ENCODE data around the gene AKAP13.
"Not testable (repeated sequence)": the region's sequence is repeated elsewhere in the genome, so short reads cannot be mapped to it uniquely, and the experiment has no call there.

Gene AKAP13, protein sequence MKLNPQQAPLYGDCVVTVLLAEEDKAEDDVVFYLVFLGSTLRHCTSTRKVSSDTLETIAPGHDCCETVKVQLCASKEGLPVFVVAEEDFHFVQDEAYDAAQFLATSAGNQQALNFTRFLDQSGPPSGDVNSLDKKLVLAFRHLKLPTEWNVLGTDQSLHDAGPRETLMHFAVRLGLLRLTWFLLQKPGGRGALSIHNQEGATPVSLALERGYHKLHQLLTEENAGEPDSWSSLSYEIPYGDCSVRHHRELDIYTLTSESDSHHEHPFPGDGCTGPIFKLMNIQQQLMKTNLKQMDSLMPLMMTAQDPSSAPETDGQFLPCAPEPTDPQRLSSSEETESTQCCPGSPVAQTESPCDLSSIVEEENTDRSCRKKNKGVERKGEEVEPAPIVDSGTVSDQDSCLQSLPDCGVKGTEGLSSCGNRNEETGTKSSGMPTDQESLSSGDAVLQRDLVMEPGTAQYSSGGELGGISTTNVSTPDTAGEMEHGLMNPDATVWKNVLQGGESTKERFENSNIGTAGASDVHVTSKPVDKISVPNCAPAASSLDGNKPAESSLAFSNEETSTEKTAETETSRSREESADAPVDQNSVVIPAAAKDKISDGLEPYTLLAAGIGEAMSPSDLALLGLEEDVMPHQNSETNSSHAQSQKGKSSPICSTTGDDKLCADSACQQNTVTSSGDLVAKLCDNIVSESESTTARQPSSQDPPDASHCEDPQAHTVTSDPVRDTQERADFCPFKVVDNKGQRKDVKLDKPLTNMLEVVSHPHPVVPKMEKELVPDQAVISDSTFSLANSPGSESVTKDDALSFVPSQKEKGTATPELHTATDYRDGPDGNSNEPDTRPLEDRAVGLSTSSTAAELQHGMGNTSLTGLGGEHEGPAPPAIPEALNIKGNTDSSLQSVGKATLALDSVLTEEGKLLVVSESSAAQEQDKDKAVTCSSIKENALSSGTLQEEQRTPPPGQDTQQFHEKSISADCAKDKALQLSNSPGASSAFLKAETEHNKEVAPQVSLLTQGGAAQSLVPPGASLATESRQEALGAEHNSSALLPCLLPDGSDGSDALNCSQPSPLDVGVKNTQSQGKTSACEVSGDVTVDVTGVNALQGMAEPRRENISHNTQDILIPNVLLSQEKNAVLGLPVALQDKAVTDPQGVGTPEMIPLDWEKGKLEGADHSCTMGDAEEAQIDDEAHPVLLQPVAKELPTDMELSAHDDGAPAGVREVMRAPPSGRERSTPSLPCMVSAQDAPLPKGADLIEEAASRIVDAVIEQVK (N-terminal part only)

DNA sequence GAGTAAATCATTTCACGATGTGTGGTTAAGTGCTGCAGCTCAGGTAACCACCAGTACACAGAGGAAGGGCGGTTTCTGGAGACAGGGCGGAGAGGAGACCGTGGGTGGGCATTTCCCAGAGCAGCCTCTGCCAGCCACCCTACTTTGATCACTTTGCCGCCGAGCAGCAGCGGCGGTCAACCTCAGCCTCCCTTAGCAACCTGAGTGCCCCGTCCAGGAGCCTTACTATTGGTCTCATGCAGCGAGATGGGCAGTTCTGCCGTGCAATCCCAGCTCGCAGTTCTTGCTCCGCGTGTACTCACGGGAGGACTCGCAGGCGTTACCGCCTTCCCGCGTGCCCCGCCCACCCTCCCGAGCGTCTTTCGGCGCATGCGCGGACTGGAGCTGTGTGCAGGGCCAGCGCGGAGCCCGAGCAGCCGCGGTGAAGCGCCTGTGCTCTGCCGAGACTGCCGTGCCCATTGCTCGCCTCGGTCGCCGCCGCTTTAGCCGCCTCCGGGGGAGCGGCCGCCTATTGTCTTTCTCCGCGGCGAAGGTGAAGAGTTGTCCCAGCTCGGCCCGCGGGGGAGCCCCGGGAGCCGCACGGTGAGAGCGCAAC is at the start of gene AKAP13:
AKAP13 (plus strand) TSS at position 387 of the 595 bp plus-strand sequence. CDS start 105,118 bp downstream, outside the sequence.
- DNase-seq (ENCODE audit: low read depth, low spot score), result peak; percentile 98

DNA sequence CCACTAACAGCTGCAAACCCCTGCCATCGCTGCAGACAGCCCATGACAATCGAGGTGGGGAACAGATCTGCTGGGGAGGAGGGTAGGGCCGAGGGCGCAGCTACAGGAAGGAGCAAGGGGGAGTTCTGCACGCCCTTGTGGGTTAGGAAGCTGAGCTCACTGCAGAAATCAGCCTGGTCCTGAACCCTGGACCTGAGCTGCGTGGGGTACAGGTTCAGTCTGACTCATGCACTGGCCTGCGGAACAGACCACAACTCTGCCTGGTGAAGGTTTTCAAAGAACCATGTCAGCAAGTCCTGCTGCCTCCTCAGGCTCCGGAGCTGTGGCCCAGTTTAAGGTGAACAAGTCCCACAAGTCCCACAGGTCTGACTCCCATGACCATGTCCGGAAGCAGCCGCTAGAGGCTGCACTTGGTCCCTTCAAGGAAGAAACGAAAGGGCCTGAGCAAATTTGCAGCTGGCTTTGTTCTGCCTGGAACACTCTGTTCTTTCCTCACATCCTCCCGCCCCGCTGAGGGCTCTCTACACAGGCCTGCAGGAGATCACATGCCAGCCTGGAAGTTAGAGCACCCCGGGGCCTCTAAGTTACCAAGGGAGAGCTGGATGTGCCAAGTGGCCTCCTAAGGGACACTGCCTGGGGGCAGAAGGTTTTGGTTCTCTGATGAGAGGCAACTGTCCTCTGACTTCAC is 49.4 kb upstream of the AKAP13 start:
- peak; percentile 94 for DNase-seq (ENCODE audit: low read depth, low spot score)

DNA sequence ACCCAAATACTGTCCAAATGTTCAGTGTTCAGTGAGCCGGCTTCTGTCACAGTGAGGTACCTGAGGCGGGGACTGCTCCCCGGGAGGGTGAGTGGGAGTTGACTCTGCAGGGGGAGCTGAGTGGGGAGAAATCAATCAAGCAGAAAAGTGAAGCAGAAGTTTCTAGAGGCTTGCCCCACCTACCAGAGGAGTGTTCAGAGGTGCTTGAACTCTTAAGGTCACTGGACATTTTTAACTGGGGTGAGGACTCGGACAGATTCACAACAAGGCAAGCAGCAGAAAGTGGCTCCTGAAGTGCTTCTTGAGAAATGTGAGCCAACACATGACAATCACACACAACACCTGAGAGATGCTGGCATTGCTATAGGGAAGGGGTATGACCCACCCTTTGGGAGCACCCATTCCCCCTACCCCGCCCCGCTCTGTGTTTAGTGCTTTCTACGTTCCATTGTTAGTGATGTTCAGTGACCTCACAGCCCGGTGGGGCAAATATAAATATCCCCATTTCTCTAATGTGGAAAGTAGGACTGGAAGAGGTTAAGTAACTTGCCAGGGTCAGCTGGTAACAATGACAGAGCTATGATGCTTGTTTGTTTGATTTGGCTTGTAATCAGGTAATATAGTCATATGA is 48.6 kb upstream of the AKAP13 start:
- DNase-seq (ENCODE audit: low read depth, low spot score), result no peak

DNA sequence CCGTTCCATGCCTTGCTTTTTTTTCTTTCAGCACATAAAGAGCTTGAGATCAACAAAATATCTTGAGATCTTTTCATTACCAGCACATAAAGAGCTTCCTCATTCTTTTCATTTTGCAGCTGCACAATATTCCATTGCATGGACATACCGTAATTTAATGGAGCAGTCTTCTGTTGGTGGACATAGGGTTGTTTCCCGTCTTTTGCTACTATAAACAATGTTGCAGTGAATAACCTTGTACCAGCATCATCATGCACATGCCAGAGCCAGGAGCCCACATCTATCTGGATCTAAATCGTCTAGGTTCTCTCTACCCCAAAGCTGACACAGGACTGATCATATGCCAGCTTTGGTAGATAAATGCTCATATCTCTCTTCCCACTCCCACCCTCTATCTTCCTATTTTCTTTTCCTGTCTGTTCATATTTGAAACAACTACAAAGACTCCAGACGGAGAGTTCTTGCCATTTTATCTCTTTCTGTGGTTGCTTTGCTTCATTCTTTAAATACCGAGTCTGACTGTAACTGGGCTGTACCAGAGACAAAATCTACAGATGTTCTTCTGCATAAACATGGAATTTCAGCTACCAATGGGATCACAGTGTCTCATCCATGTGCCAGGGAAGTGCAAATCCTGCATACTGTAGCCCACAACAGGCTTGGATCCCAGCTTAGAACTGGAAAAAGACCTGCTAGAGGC is 47.1 kb upstream of the AKAP13 start:
- no peak for DNase-seq (ENCODE audit: low read depth, low spot score)

DNA sequence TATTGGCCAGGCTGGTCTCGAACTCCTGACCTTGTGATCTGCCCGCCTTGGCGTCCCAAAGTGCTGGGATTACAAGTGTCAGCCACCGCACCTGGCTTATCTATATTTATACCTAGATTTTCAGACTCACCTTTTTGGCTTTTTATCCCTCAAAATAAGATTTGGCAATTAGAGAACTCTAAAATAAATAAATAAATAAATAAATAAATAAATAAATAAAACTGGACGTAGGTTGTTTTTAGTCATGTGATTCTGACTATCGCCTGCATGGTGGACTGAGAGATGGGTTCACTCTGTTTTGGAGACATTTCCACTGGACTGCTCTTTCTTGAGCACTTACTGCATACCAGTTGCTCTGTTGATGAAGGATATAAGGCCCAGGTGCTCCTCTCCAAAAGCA is 46.2 kb upstream of the AKAP13 start:
- DNase-seq (ENCODE audit: low read depth, low spot score), result no peak

DNA sequence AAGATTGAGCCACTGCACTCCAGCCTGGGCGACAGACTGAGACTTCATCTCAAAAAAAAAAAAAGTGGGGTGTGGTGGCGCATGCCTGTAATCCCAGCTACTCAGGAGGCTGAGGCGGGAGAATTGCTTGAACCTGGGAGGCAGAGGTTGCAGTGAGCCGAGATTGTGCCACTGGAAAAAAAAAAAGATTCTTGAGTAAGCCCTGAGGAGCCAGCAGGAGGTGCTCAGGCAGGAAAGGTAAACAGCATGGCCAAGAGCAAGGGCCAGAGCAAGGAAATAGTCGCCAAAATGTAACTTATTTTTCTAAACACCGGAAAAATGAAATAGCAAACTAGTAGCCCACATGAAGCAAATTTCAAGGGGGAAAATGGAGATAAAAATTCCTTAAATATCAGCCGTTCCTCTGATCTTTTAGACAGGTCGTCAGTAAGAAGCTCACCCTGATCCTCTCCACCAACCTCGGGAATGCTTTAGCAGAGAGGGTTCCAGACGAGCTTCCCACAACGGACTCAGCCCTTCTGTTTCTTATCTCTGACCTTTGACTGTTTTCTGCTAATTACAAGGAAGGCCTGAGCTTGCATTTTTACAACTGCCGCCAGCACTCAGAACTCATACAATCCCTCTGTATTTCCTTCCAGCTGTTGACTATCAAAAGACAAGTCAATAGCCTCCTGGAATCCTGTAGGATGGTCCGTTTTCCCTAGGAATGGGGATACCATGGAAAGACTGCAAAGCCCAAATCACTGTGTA is 45.0 kb upstream of the AKAP13 start:
- no peak for DNase-seq (ENCODE audit: low read depth, low spot score)

DNA sequence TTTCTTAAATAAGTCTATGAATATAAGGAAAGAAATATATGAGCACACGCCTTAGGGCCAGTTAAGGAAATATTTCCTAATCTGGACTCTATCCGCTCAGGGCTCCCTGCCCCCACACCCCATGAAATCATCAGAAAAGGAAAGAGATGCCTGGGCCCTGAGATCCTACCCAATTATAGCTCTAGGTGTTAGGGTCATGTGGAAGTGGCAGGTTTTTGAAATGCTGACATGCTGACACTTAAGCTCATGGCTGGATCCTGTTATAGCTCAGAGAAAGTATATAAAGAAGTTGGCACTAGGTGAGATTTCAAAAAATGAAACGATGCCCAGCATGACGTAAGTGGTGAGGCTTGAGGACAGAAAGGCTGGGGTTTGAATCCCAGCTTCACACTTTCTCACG is 43.5 kb upstream of the AKAP13 start:
- no peak for DNase-seq (ENCODE audit: low read depth, low spot score)

DNA sequence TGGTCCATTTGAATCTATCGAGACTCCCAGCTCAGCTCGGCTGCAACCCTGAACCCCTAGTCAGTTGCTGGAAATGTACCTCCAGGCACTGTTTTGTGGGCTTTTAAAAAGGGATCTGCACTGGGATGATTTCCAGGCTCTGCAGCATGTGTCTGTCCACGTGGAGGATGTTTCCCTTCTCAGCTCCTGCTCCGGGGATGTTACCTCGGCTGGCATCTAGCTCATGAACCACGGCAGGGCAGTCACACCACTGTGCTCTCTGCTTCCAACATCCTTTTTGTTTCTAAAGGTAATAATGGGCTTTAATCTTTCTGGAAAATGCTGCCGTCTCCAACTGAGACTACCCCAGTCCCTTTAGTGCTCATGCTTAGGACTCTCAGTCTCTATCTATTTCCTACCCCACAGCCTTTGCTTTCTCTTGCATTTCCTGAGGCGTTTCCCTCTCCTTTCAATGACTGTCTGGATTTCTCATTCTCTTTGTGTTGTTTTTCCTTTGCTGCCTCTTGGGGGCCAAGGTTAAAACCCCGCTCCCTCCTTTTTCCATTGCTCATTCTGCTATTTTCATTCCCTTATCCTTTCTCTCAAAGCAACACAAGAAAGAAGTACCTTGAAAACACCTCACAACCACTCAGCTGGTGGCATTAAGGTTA is 42.9 kb upstream of the AKAP13 start:
- DNase-seq (ENCODE audit: low read depth, low spot score), result no peak

DNA sequence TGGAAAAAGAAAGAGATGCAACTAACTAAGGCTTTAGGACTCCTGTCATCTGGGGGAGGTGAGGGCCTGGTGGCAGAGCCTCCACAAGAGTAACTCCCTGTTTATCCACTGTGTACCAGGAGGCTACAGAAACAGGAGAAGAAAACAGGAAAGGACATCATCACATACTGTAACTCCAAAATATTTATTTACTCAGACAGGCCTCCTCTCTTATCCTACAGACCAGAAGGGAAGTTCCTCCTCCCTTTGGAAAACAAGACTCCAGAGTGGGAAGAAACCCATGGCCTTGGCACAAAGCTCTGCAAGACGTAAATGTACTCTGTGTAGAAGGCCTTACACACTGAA is 40.1 kb upstream of the AKAP13 start:
- DNase-seq (ENCODE audit: low read depth, low spot score), result no peak

DNA sequence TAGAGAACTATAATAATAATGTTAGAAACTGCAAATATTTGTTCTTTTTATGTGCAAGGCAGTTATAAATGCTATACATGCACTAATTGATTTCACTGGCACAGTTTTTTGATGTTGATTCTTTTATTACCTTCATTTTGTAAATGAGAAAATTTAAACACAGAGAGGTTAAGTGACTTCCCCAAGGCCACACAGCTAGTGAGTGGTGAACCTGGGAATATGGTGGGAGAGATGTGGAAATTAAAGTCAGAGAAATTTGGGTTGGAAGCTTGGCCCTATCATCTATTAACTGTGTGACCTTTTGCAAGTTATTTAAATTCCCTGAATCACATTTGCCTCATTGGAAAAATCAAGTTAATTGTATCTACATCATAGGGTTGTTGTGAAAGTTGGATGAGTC is 39.6 kb upstream of the AKAP13 start:
- DNase-seq (ENCODE audit: low read depth, low spot score), result no peak

DNA sequence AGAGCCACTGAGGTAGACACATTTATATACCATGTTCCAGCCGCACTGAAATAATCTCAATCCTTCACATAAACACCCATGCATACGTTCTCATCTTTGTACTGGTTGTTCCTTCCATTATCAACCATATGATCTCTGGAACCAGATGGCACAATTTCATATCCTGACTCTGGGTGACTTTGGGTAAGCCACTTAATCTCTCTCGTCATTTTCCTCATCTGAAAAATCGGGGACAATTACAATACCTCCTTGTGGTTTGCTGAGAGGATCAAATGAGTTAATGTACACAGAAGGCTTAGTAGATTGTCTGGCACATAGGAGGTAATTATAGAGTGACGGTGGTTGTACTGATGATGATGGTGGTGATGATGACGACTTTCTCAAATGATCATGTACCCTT is 38.2 kb upstream of the AKAP13 start:
- DNase-seq (ENCODE audit: low read depth, low spot score), result not testable (repeated sequence)

DNA sequence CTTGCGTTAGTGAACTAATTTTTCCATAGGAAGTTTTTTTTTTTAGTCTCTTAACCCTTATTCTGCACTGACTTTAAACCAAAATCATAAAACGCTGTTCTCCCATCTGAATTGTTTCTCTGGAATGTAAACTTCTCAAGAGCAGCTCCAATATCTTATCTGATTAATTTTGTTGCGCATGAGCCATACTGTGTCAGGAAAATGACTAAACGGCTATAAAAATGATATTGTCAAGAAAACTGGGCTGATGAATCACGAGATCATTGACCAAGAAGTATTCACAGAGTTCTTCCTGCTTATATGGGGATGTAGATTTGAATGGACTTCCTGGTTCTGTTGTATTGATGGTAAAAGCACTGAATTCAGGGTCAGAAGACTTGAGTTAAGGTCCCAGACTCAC is 37.0 kb upstream of the AKAP13 start:
- DNase-seq (ENCODE audit: low read depth, low spot score), result not testable (repeated sequence)

DNA sequence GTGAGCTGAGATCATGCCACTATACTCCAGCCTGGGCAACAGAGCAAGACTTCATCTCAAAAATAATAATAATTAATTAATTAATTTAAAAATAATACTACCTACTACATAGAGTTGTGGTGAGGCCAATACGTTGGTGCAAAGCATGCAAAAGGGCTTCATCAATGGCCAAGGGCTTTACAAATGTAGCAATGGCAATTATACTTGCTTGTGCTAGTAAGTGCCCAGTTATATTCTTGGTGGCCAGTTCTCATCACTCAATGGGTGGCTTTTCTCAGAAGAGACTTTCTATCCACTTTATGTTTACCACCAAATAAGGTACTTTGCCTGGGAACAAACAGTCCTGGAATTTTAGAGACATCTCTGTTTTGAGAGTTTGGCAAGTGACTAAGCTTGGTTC is 36.2 kb upstream of the AKAP13 start:
- not testable (repeated sequence) for DNase-seq (ENCODE audit: low read depth, low spot score)

DNA sequence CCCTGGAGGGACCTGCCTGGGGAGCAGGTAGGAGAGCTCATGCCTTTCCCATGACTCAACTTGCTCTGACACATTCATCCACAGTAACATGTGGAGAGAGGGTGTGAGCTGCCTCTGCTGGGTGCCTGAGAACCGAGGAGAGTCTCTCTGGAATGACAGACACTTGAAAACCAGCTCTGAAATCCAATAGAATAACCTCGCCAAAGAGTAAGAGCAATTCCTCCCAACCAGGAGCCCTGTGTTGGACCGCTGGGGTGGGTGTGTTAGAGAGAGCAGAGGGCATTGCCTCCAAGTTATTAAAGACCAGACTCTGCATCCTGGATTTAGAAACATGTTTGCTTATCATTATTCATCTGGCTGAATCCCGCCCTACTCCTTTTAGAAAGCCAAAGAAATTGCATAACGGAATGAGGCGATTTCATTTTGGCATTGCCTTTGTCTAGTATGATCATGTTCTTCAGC is 35.7 kb upstream of the AKAP13 start:
- not testable (repeated sequence) for DNase-seq (ENCODE audit: low read depth, low spot score)

DNA sequence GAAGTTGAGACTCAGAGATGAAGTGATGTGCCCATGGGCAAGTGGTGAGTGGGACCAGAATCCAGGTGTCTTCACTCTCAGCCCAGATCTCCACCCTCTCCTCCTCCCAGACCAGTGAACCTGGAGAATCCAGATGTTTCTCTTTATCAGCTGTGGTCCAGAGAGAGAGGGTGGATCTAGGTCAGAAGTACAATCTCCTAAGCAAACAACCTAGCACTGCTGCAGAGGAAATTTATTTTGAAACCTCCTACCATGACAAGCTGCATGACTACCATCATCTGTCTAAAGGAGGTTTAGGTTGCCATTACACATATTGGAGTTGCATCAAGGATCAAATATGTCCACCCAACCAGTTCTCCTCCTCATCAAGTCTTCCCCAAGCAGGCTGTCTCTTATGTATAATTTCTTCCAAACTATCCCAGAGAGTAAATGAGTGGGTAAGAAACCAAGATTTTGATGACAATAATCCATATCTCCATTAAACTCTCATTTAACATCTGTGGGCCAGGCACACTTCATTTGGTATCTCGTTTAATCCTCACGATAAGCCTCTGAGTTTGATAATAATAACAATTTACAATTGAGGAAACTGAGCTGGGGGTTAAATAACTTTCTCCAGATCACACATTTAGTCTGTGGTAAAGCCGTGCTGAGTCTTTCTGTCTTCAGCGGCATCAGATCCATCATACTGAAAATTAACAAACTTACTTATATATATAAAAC is 35.0 kb upstream of the AKAP13 start:
- not testable (repeated sequence) for DNase-seq (ENCODE audit: low read depth, low spot score)

DNA sequence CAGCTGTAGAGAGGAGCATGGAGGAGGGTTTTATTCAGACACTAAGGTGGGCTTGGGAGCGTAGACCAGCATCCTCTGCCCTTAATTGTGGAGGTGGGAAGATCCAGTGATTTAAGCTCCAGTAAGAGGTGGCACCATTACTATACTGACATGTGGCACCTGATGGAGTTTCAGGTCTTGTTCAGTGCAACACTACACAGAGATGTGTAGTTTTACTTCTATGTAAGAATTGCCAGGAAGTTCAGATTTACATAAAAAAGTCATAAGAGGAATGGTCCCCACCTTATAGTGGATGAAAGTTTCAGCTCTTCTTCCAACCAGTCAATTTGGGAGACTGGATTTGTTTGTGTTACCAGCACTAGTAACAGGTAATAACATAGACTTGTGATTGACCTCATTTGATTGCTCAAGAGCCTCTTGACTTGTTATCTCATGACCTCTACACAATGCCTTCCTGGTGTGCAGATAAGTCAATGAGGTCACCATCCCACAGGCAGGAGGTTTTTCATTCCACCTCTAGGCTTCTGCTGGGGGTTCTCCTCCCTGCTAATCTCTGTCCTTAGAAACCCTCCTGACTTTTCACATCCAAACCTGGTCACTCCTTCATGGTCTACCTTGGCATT is 33.8 kb upstream of the AKAP13 start:
- DNase-seq (ENCODE audit: low read depth, low spot score), result not testable (repeated sequence)
